Omental fat pad (tissue), 4 donors: ENCODE measurements around the gene CHI3L1. TPM values are rescaled to one million over a fixed set of nuclear protein-coding genes. Genes with fewer than 3 reads are reported as not detected.

Source experiments
- ATAC-seq: fragments of 150-250 bp; one replicate; pipeline ENCODE4 v1.9.1; 2016; ENCODE audit warnings: mild to moderate bottlenecking, moderate library complexity; ENCODE audit not compliant: low FRiP score
- DNase-seq: peaks from one replicate; pipeline ENCODE4 v3.0.0-alpha.2; 2019; ENCODE audit warnings: low spot score
- total RNA-seq, 4 donors: library from RNA; depleted of rRNA; stranded (reverse); fragments of >200 nt; gene quantifications; one replicate each; pipeline ENCODE4 v1.1.0, GENCODE V29; 2016
- TF ChIP-seq, protein P1 (sequence below), 3 donors: fragments of 450-650 bp; IDR thresholded peaks; one replicate each; pipeline ENCODE4 v1.5.1; 2016 to 2017; ENCODE audit warnings: antibody characterized with exemption in 3 of 3, mild to moderate bottlenecking in 3 of 3, moderate library complexity in 2 of 3

CHI3L1 gene
- total RNA-seq, 4 donors from 2014 or later, result 0.47 to 338 (median 124) TPM

- DNase-seq (no peak), ATAC-seq (no peak)
- TF ChIP-seq, protein P1, sequence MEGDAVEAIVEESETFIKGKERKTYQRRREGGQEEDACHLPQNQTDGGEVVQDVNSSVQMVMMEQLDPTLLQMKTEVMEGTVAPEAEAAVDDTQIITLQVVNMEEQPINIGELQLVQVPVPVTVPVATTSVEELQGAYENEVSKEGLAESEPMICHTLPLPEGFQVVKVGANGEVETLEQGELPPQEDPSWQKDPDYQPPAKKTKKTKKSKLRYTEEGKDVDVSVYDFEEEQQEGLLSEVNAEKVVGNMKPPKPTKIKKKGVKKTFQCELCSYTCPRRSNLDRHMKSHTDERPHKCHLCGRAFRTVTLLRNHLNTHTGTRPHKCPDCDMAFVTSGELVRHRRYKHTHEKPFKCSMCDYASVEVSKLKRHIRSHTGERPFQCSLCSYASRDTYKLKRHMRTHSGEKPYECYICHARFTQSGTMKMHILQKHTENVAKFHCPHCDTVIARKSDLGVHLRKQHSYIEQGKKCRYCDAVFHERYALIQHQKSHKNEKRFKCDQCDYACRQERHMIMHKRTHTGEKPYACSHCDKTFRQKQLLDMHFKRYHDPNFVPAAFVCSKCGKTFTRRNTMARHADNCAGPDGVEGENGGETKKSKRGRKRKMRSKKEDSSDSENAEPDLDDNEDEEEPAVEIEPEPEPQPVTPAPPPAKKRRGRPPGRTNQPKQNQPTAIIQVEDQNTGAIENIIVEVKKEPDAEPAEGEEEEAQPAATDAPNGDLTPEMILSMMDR (IDR thresholded peaks at IDR 0.05), result no peak
Observed at GRCh38 chr1:203169770-203170520, 16.6 kb downstream of the CHI3L1 start.

DNA sequence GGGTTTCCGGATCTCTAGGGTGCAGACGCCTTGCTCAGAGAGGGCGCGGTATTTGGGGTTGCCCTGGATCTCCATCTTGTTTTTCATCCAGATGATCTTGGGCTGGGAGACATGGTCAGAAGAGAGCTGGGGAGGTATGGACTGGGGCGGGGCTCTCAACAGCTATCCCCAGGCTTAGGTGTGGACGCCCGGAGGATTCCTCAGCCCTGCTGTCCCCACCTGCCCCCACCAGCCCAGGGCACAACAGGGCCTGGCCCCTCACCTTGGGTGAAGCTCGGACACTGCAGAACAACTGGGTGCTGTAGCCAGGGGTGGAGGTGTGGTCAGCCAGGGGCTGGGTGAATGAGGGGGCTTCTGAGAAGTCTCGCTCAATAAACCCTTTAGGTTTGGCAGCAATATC, 17.5 kb downstream of the CHI3L1 start:
- no peak for ATAC-seq
- TF ChIP-seq, protein P1 (IDR thresholded peaks at IDR 0.05), result no peak
- DNase-seq, result no peak

DNA sequence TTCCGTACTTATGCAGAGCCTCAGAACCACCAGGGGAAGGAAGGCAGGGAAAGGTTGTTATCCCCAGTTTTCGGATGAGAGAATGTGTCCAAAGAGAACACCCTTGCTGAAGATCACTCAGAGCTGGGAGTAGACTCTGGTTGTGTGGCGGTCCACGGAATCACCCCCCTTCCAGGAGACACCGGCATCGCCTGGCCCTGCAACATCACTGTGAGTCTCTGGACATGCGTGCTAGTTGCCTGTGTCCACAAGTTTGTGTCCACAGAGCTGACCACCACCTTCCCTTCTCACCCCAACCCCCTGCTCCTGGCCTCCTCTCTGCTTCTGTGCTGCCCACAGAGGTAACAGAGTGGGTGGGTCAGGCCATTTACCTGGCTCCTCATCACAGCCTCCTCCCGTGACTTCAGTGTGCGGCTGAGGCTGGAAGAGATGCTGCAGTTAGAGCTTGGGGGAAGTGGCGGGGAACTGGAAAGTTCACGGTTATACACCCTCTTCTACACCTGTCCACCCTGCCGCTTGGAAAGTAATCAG, 18.2 kb downstream of the CHI3L1 start:
- TF ChIP-seq, protein P1 (IDR thresholded peaks at IDR 0.05), result no peak
- ATAC-seq (no peak), DNase-seq (no peak)

DNA sequence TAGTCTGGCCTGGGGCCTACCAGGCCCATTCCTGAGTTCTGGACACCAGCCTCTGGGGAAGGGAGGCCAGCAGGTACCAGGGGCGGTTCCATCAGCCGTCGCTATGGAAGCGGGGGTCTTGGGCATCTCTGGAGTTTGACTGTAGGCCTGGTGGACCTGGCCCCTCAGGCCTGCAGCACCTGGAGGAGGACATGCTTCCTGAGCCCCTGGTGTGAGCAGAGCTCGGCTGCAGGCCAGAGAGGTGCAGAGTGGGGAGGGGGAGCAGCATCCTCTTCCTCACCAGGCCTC, 18.6 kb downstream of the CHI3L1 start:
- TF ChIP-seq, protein P1 (IDR thresholded peaks at IDR 0.05), result no peak
- ATAC-seq, result no peak
- no peak for DNase-seq

- TF ChIP-seq, protein P1 (IDR thresholded peaks at IDR 0.05), result no peak
- DNase-seq (no peak), ATAC-seq (no peak)
Observed at GRCh38 chr1:203167026-203167912, 19.2 kb downstream of the CHI3L1 start.

- DNase-seq (no peak), ATAC-seq (peak; percentile 67)
- TF ChIP-seq, protein P1 (IDR thresholded peaks at IDR 0.05), result no peak
Observed at GRCh38 chr1:203166192-203166940, 20.1 kb downstream of the CHI3L1 start.
